ENCODE data around the gene POU6F2.

- no peak for TF ChIP-seq CTCF (IDR thresholded peaks at IDR 0.05; ENCODE audit: insufficient read depth, low read length)
- TF ChIP-seq POLR2AphosphoS5 (IDR thresholded peaks at IDR 0.05; ENCODE audit: low read depth) = no peak
- no peak for TF ChIP-seq GABPA (IDR thresholded peaks at IDR 0.05; ENCODE audit: low read depth)
- no peak for TF ChIP-seq REST (IDR thresholded peaks at IDR 0.05; ENCODE audit: insufficient replicate concordance, low read depth)
- no peak for TF ChIP-seq SPI1 (IDR thresholded peaks at IDR 0.05; ENCODE audit: borderline replicate concordance, low read depth)
Observed at GRCh38 chr7:39317896-39318295, 340.2 kb downstream of the POU6F2 start.

Data from HL-60 (cell line).